Measurements from ENCODE around the gene ANKRD29. TPM values are rescaled to one million over a fixed set of nuclear protein-coding genes. Genes with fewer than 3 reads are reported as not detected.

ANKRD29 gene, protein sequence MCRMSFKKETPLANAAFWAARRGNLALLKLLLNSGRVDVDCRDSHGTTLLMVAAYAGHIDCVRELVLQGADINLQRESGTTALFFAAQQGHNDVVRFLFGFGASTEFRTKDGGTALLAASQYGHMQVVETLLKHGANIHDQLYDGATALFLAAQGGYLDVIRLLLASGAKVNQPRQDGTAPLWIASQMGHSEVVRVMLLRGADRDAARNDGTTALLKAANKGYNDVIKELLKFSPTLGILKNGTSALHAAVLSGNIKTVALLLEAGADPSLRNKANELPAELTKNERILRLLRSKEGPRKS
- total RNA-seq, result 56.5 TPM
- long read RNA-seq, transcript ANKRD29-208 (10 exons, 3,361 nt), result minor isoform, 16 of 69 reads
- long read RNA-seq, transcript ANKRD29-202 (2 exons, 846 nt), result major isoform, 17 of 69 reads
- long read RNA-seq, partial matches to known transcripts, result 15 of 69 reads
- long read RNA-seq, other reads (novel, unspliced or antisense), result 17 of 69 reads

DNA sequence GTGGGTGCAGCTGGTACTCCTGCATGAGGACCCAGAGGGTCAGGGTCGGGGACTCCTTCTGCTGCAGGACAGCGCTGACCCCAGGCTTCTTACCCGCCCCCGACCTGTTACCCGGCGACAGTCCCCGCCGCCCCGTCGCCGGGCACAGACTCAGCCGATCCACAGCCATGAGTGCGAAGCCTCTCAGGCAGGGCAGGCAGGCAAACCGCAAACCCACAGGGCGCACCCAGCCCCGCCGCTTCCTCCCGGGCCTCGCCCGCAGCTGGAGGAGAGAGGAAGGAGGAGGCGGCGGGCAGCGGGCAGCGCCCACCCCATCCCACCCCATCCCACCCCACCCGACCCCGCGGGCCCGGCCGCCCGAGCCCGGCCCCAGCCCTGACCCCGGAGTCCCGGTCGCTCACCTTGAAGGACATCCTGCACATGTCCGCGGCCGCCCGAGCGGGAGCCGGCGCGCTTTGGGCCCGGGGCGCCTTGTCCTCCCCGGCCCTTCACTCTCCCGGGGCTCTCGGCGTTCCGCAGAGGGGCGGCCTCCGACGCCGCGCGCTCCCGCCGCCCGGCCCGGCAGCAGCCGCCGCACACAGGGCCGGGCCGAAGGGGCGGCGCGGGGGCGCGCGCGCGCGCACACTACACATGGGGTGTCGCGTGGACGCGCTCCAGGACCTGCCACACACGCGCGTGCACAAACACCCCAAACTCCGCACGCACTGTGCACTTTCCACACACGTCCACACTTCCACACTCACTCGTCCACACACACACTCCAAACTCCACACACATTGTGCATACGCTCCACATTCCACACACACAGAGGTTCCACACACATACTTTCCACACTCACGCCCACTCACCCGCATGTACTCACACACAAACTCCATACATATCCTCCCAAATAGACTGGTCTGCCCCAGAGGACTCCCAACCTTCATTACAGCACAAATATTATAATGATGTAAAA lies at the start of gene ANKRD29:
ANKRD29 (minus strand) TSS at position 603 of the 955 bp plus-strand sequence; CDS start at position 422, 181 bp downstream.
- Histone ChIP-seq H3K27ac (peak within 1 kb of the TSS; percentile 76), H3K4me1 (peaks cover 12% of the 10 kb centered on the region), H3K4me3 (peak within 1 kb of the TSS; percentile 65), H3K27me3 (ENCODE audit: low read depth) (peaks cover 20% of the 10 kb centered on the region), H3K9me3 (no peaks in the 10 kb centered on the region), H3K36me3 (no peaks in the 10 kb centered on the region)
- peak; percentile 72 for DNase-seq
- TF ChIP-seq, protein P1, sequence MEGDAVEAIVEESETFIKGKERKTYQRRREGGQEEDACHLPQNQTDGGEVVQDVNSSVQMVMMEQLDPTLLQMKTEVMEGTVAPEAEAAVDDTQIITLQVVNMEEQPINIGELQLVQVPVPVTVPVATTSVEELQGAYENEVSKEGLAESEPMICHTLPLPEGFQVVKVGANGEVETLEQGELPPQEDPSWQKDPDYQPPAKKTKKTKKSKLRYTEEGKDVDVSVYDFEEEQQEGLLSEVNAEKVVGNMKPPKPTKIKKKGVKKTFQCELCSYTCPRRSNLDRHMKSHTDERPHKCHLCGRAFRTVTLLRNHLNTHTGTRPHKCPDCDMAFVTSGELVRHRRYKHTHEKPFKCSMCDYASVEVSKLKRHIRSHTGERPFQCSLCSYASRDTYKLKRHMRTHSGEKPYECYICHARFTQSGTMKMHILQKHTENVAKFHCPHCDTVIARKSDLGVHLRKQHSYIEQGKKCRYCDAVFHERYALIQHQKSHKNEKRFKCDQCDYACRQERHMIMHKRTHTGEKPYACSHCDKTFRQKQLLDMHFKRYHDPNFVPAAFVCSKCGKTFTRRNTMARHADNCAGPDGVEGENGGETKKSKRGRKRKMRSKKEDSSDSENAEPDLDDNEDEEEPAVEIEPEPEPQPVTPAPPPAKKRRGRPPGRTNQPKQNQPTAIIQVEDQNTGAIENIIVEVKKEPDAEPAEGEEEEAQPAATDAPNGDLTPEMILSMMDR (IDR thresholded peaks at IDR 0.05), result no peak
- intact Hi-C loops (cut with DNase I), result no loop called here
- peak; percentile 89 to 90 for ATAC-seq

DNA sequence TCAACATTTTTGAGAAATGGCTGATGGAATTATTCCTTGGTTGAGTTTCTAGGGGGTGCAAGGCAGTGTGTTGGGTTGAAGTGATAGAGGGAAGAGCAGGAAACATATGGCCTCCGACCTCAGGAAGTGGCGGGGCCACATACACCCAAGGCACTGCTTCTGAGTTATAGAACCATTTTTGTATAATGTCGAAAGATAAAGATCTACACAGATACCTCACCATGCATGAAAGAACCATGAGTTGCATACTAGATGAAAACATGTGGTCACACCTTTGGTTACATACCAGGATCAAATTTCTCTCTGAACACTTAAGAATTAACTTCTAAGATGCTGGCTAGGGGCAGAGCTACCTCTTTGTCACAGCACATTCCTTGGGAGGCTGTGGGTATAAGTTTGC lies 49.7 kb upstream of the ANKRD29 start:
- intact Hi-C loops (cut with DNase I), result no loop called here
- H3K4me1 ChIP-seq, result no peaks in the 10 kb centered on the region
- H3K27ac ChIP-seq, result no peak overlapping the region
- peaks cover 3% of the 10 kb centered on the region for H3K9me3 ChIP-seq
- ATAC-seq, result no peak
- no peaks in the 10 kb centered on the region for H3K27me3 ChIP-seq (ENCODE audit: low read depth)
- H3K36me3 ChIP-seq, result no peaks in the 10 kb centered on the region
- TF ChIP-seq, protein P1 (IDR thresholded peaks at IDR 0.05), result no peak
- DNase-seq, result no peak
- H3K4me3 ChIP-seq, result no peak overlapping the region

DNA sequence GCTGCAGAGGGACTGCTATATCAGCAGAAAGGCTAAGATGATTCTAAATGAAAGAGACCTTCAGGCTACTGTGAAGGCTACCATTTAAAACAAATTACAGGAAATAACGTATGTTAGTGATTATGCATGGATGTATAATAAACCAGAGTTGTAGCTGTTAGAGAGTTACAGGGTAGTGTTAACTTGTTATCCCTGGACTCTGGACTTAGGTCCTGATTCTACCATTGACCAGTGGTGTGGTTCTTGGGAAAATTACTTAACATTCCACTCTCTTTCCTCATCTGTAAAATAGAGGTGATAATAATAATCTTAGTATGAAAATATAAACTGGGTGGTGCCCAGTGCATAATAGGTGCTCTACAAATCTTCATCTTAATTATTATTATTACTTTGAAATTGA lies 48.7 kb upstream of the ANKRD29 start:
- TF ChIP-seq, protein P1 (IDR thresholded peaks at IDR 0.05), result no peak
- DNase-seq, result no peak
- intact Hi-C loops (cut with DNase I), result no loop called here
- no peak overlapping the region for H3K4me3 ChIP-seq
- no peaks in the 10 kb centered on the region for H3K27me3 ChIP-seq (ENCODE audit: low read depth)
- H3K27ac ChIP-seq, result no peak overlapping the region
- H3K4me1 ChIP-seq, result no peaks in the 10 kb centered on the region
- peaks cover 10% of the 10 kb centered on the region for H3K9me3 ChIP-seq
- H3K36me3 ChIP-seq, result no peaks in the 10 kb centered on the region
- ATAC-seq, result no peak

DNA sequence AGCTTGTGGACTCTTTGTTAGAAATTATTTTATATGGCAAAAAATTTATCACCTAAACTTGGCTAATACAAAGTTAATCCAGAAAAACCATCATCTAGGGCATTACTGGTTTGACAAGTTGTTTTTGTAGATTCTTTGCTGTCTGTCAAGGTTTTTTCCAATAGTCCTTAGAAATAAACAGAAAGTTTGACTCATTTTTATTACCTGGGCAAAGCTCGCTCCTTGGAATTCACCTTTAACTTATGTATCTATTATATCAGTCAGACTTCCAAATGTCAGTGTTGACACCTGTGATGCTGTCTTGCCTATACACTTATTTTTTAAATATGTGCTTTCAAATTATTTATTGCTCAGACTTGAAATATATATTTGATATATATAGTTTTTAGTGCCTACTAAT lies 48.2 kb upstream of the ANKRD29 start:
- ATAC-seq, result no peak
- TF ChIP-seq, protein P1 (IDR thresholded peaks at IDR 0.05), result no peak

DNA sequence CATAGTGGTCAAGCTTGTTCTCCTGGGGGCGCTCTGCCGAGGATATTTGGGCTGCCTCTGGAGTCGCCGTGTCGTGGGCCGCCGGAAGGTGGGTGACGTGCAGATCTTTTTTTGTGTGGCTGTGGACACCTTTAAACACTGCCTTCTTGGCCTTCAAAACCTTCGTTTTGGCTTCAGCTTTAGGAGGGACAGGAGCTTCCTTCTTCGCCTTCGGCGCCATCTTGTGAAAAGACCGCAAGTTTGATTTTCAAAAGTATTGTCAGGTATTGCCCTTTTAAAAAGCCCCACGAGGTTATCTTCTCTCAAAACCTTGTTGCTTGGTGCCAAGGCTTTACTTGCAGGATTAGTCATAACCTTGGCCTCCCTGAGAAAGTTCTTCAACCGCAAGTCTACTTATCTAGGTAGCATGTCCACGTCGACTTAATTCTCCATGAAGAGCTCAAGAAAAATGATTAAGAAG lies 47.4 kb upstream of the ANKRD29 start:
- peak in 1 of 2 donors; percentile 84 for ATAC-seq
- peak overlapping the region; percentile 6 for H3K27ac ChIP-seq
- intact Hi-C loops (cut with DNase I), result no loop called here
- no peaks in the 10 kb centered on the region for H3K27me3 ChIP-seq (ENCODE audit: low read depth)
- H3K9me3 ChIP-seq, result peaks cover 10% of the 10 kb centered on the region
- H3K4me1 ChIP-seq, result no peaks in the 10 kb centered on the region
- DNase-seq, result no peak
- H3K36me3 ChIP-seq, result no peaks in the 10 kb centered on the region
- H3K4me3 ChIP-seq, result no peak overlapping the region
- TF ChIP-seq, protein P1 (IDR thresholded peaks at IDR 0.05), result no peak

More for the DNA sequence above, 48.2 kb upstream of the ANKRD29 start:
- Histone ChIP-seq H3K36me3 (no peaks in the 10 kb centered on the region), H3K9me3 (peaks cover 10% of the 10 kb centered on the region), H3K4me1 (no peaks in the 10 kb centered on the region), H3K27me3 (ENCODE audit: low read depth) (no peaks in the 10 kb centered on the region), H3K27ac (no peak overlapping the region), H3K4me3 (no peak overlapping the region)
- no peak for DNase-seq
- intact Hi-C loops (cut with DNase I), result no loop called here
